Effector CD8-positive, alpha-beta T cell (primary cell): ENCODE results near the gene FRAS1.
"Not testable (repeated sequence)": the region's sequence is repeated elsewhere in the genome, so short reads cannot be mapped to it uniquely, and the experiment has no call there.

Experiments
- DNase-seq: peaks from one replicate; lab custom pipeline; 2025; lab: John Stamatoyannopoulos, UW

The FRAS1 gene

DNA sequence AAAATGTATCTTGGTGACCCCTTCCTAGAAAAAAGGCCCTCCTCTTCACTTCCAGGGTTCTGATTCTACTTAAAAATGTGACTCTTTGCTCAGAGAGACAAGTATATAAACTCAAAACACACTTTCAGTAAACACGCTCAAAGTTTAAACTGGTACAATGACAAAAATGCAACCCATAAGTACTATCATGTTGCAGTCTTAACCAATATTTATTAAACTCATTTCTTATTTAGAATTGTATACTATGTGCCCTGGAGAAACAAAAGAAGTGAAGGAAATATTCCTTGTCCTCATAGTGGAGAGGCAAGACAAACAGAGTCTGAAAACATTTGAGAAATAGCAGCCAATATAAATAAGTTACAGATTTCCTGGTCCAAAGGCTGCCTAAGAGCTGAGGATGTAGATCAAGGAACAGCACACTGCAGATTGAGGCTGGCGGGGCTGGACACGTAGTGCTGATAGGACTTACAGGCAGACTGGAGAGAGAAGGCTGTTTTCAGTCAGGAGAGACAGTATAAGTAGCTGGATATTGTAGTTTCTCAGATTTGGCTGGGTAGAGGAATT is 455.3 kb downstream of the FRAS1 start:
- DNase-seq: no peak

- DNase-seq: no peak
Observed at GRCh38 chr4:78513411-78513975, 456.4 kb downstream of the FRAS1 start.

GRCh38 chr4:78517050-78517652 is 460.0 kb downstream of the FRAS1 start:
- DNase-seq: no peak

DNA sequence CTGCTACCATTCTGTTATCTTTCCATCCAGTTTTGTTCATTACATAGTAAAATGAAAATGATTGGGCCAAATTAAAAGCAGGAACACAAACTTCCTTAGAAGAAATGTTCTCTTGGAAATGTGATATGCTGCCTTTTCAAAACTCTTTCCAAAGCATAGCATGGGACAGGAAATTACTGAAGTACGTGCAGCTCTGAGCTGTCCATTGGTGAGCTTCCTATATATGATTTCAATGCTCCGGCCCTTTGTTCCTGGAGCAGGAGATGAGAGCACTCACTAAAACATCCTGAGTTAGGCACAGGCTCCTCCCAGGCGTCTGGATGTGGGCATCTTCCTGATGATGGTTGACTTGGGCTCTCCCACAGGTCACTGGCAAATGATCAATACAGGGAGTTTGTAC is 461.4 kb downstream of the FRAS1 start:
- no peak for DNase-seq

GRCh38 chr4:78519962-78520361 is 462.8 kb downstream of the FRAS1 start:
- no peak for DNase-seq

DNA sequence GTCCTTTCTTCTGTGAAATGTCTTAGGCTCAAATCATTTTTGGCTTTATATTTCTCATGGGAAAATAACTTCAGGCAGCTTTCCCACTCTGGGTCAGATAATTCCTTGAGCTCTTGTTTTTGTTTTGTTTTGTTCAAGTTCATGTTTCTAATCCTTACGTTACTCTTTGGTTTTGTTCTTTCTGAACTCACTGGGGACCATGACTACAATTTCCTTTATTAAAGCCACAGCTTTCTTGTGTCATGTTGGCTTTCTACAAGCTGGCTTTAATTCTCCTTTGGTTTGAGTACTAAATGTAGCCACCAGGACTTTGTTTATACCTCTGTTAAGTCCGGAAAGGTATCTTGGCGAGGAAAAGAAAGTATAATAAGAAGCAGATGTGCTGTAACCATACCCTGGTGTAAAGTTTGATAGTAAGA is 463.7 kb downstream of the FRAS1 start:
- no peak for DNase-seq

DNA sequence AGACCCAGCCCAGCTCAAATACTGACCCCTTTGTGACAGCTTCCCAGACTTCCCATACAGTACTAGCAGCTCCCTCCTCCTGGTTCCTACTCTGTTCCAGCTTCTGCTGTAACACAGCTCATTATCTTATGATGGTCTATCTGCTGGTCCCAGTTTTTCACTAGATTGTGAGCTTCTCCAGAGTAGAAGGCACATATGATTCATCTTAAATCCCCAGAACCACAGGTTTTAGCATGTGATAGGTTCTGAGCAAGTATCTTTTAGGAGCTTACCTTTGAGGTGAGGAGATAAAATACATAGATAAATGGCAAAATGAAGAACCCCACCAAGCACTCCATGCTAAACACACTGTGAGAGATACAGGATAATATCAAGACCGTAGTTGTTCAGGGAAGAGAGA is 466.9 kb downstream of the FRAS1 start:
- no peak for DNase-seq

GRCh38 chr4:78525559-78525958 is 468.4 kb downstream of the FRAS1 start:
- no peak for DNase-seq

- DNase-seq: no peak
Observed at GRCh38 chr4:78527103-78527502, 470.0 kb downstream of the FRAS1 start.

DNA sequence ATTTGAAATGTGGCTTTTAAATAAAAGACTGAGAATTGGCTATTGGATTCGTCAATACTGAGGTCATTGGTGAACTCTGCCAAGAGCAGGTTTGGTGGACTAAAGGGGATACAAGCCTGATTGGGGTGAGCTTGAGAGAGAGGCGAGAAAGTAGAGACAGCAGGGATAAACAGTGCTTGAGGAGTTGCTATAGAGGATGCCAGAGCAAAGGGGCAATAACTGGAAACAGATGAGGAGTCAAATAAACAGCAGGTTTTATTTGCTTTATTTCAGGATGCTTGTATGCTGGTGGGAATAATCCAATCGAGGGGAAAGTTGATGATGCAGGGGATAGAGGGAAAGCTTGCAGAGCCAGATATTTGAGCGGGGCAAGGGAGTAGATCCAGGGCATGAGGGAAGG is 470.4 kb downstream of the FRAS1 start:
- DNase-seq: no peak

- DNase-seq: no peak
Observed at GRCh38 chr4:78528327-78528726, 471.2 kb downstream of the FRAS1 start.

DNA sequence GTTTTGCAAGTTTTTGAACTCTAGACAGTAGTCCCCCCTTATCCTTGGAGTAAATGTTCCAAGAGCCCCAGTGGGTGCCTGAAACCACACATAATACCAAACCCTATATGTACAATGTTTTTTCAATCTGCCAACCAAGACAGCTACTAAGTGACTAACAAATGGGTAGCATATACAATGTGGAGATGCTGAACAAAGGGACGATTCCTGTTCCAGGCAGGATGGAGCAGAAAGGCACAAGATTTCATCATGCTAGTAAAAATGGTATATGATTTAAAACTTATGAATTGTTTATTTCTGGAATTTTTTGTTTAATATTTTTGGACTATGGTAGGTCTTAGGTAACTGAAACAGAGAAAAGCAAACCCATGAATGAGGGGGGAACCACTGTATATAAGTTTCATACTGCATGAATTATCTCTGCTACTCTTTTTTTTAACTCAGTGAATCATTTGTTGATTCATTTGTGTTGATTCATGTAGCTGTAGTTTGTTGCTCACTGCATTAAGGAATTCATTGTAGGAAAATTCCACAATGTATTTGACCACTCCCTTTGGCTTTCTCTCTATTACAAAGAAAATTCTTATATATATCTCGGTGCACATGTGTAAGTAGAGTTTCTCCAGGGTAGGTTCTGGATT is 472.6 kb downstream of the FRAS1 start:
- no peak for DNase-seq

DNA sequence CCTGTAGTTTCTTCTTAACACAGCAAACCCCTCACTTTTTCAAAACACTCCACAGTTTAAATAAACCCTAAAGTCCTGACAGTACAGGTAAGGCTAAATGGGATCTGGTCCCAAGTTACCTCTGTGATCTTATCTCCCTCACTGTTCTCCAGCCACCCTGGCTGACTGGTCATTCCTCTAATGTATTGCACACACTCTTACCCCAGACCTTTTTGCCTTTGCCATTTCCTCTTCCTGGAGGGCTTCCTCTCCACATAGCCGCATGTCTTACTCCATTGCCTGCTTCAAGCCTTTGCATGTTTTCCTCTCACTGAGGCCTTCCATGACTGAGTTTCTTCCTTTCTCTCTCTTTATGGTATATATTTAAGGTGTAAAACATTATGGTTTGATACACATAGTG is 474.9 kb downstream of the FRAS1 start:
- DNase-seq: no peak

DNA sequence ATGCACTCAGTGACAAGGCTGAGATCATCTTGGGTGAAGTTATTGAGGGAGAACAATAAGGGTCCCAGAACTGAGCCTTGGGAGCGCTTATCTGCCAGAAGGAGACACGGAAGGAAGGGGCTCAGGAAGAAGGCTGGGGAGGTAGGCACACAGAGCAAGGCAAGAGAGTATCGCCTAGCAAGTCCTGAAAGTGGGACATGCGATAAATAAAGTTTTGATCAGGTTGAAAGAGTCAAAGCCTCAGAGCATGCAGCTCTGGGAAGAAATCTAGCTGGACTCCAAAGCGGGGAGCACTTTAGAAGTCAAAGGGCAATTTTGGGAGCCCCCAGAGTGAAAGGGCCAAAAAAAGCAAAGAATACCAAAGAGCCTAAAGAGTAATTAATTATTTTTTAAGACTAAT is 476.7 kb downstream of the FRAS1 start:
- no peak for DNase-seq

GRCh38 chr4:78534286-78534955 is 477.3 kb downstream of the FRAS1 start:
- DNase-seq: no peak

GRCh38 chr4:78542373-78542772 is 485.2 kb downstream of the FRAS1 start:
- DNase-seq: no peak

DNA sequence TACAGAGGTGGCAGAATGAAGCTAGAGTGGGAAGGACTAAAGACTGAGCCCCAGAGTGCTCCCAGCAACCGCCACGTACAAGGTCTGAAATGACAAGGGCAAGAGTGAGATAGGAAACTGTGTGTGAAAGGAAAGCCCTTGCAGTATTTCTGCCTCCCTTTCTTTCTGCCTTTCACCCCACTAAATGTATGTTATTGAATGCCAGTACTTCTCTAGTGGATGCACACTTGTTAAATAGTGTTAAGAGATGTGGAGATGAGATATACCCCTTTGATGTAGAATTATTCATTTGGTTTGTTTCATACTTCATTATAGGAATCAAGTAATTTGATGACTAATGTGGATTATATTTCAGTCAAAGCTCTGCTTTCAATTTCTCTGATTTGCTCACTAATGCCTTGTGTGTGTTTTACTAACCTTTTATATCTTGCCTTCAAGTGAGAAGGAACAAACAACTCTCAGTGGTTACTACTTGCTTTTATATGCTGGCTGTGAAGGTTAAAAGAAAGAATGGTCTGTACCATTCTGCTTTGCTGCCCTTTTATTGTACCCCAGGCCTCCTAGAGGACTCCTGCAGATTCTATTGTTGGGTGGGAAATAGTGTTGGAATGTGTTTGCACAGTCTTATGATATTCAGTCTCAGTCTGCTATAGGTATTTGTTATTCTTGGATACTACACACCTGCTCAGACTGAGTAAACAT is 486.5 kb downstream of the FRAS1 start:
- DNase-seq: no peak

GRCh38 chr4:78544678-78545077 is 487.6 kb downstream of the FRAS1 start:
- no peak for DNase-seq

DNA sequence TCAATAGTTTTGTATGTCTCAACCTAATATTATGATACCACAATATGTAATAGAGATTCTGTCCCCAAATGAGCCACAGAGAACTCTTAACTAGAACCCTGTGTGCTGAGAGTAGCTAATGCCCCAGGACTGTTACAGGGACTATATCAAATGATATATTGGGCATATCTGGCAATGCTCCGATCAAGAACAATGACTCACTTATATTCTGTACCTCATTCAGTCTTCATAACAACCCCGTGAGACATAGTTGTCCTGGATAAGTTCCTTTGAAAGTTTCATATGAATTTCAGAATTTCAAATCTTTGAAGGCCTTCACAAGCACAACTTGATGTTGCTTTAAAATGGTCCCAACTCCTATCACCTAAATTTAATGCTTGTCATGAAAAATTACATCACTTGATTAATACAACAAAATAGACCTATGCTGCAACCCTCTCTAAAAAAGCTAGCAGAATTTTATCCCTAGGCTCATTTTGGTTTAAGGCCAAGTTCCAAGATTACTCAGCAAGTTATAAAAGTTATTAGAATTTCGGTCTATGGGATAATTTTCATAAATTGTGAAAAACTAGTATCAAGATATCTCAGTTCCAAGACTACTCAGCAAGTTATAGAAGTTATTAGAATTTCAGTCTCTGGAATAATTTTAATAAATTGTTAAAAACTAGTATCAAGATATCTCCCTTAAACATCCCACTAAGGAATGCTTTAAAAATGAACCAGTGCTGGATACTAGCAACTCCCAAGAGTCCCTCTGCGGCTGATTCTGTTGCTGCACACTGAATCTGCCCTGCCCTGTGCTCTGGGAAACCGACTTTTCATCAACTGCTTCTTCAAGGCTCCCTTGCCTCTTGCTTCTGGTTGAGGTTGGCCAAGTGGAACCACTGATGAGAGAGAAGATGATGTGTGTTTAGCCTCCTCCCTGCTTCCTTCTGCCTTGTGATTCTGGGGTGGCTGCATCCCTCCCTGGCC is 488.4 kb downstream of the FRAS1 start:
- no peak for DNase-seq

GRCh38 chr4:78547899-78548298 is 490.8 kb downstream of the FRAS1 start:
- DNase-seq: not testable (repeated sequence)

GRCh38 chr4:78548889-78549288 is 491.8 kb downstream of the FRAS1 start:
- DNase-seq: not testable (repeated sequence)
